ENCODE data around the gene SEC23IP. TPM values are rescaled to one million over a fixed set of nuclear protein-coding genes. Genes with fewer than 3 reads are reported as not detected.

Gene SEC23IP
- total RNA-seq, 3 donors from 2014 or later (not counting 1 experiment from before 2014, with no cell fraction given) = 45.1 to 54.5 (median 49.4) TPM

DNA sequence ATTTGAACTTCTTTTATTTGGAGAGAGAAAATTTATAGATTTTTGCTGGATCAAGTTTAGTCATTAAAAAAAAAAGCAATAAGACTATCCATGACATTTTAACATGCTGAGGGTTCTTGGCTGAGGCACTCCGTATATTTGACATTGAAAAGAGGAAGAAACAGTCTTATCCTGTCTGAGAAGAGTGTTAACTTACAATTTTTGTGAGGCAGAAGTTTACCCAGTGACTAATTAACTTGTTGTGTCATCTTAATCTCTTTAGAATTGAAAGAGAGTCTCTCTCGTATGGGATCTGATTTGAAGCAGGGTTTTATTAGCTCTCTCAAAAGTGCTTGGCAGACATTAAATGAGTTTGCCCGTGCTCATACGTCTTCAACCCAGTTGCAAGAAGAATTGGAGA, 39.3 kb downstream of the SEC23IP start:
- 94% methylated on average over 4 of the region's 4 CpGs for WGBS (ENCODE audit: insufficient coverage)
- no peak for DNase-seq
- H3K27ac Mint-ChIP-seq = no peak overlapping the region
- Histone ChIP-seq H3K9me3 (ENCODE audit: control insufficient read depth, insufficient read depth, low read length) (no peaks in the 10 kb centered on the region), H3K4me3 (ENCODE audit: low read length) (no peak overlapping the region), H3K27ac (ENCODE audit: low read length) (no peak overlapping the region), H3K27me3 (ENCODE audit: control insufficient read depth, insufficient read depth, low read length) (no peaks in the 10 kb centered on the region), H3K36me3 (ENCODE audit: control insufficient read depth, insufficient read depth, low read length) (peaks cover 73% of the 10 kb centered on the region), H3K4me1 (ENCODE audit: control insufficient read depth, insufficient read depth, low read length) (no peaks in the 10 kb centered on the region)
- no peaks in the 10 kb centered on the region for H3K4me1 Mint-ChIP-seq
- no peaks in the 10 kb centered on the region for H3K9me3 Mint-ChIP-seq
- no peaks in the 10 kb centered on the region for H3K27me3 Mint-ChIP-seq (ENCODE audit: low read depth in 2 of 2)
- H3K36me3 Mint-ChIP-seq = peaks cover 26% of the 10 kb centered on the region
- intact Hi-C loops (cut with micrococcal nuclease) = no loop called here
- H3K4me3 Mint-ChIP-seq = no peak overlapping the region
- TF ChIP-seq, protein P1, sequence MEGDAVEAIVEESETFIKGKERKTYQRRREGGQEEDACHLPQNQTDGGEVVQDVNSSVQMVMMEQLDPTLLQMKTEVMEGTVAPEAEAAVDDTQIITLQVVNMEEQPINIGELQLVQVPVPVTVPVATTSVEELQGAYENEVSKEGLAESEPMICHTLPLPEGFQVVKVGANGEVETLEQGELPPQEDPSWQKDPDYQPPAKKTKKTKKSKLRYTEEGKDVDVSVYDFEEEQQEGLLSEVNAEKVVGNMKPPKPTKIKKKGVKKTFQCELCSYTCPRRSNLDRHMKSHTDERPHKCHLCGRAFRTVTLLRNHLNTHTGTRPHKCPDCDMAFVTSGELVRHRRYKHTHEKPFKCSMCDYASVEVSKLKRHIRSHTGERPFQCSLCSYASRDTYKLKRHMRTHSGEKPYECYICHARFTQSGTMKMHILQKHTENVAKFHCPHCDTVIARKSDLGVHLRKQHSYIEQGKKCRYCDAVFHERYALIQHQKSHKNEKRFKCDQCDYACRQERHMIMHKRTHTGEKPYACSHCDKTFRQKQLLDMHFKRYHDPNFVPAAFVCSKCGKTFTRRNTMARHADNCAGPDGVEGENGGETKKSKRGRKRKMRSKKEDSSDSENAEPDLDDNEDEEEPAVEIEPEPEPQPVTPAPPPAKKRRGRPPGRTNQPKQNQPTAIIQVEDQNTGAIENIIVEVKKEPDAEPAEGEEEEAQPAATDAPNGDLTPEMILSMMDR (IDR thresholded peaks at IDR 0.05) = no peak
- ATAC-seq = no peak

GRCh38 chr10:119932631-119933030, 40.1 kb downstream of the SEC23IP start:
- Mint-ChIP-seq H3K4me3 (no peak overlapping the region), H3K36me3 (peaks cover 26% of the 10 kb centered on the region), H3K9me3 (no peaks in the 10 kb centered on the region), H3K27me3 (ENCODE audit: low read depth in 2 of 2) (no peaks in the 10 kb centered on the region), H3K27ac (peak overlapping the region in 1 of 2 donors; percentile 21), H3K4me1 (no peaks in the 10 kb centered on the region)
- 95% methylated on average over 4 of the region's 4 CpGs for whole genome bisulfite sequencing (ENCODE audit: insufficient coverage)
- Histone ChIP-seq H3K9me3 (ENCODE audit: control insufficient read depth, insufficient read depth, low read length) (no peaks in the 10 kb centered on the region), H3K27me3 (ENCODE audit: control insufficient read depth, insufficient read depth, low read length) (no peaks in the 10 kb centered on the region), H3K4me3 (ENCODE audit: low read length) (no peak overlapping the region), H3K4me1 (ENCODE audit: control insufficient read depth, insufficient read depth, low read length) (no peaks in the 10 kb centered on the region), H3K27ac (ENCODE audit: low read length) (no peak overlapping the region), H3K36me3 (ENCODE audit: control insufficient read depth, insufficient read depth, low read length) (peaks cover 66% of the 10 kb centered on the region)
- ATAC-seq = no peak
- TF ChIP-seq, protein P1 (IDR thresholded peaks at IDR 0.05) = no peak
- intact Hi-C loops (cut with micrococcal nuclease) = no loop called here
- no peak for DNase-seq

GRCh38 chr10:119933179-119933578, 40.6 kb downstream of the SEC23IP start:
- peaks cover 67% of the 10 kb centered on the region for H3K36me3 ChIP-seq (ENCODE audit: control insufficient read depth, insufficient read depth, low read length)
- H3K4me3 Mint-ChIP-seq = no peak overlapping the region
- TF ChIP-seq, protein P1 (IDR thresholded peaks at IDR 0.05) = no peak
- H3K27ac Mint-ChIP-seq = no peak overlapping the region
- H3K9me3 ChIP-seq (ENCODE audit: control insufficient read depth, insufficient read depth, low read length) = no peaks in the 10 kb centered on the region
- WGBS (ENCODE audit: insufficient coverage) = no CpG with 5 or more reads among the region's 3 CpGs
- H3K27me3 ChIP-seq (ENCODE audit: control insufficient read depth, insufficient read depth, low read length) = no peaks in the 10 kb centered on the region
- no peak for DNase-seq
- H3K4me1 ChIP-seq (ENCODE audit: control insufficient read depth, insufficient read depth, low read length) = no peaks in the 10 kb centered on the region
- no peak overlapping the region for H3K27ac ChIP-seq (ENCODE audit: low read length)
- intact Hi-C loops (cut with micrococcal nuclease) = no loop called here
- no peaks in the 10 kb centered on the region for H3K9me3 Mint-ChIP-seq
- H3K4me1 Mint-ChIP-seq = no peaks in the 10 kb centered on the region
- H3K27me3 Mint-ChIP-seq (ENCODE audit: low read depth in 2 of 2) = no peaks in the 10 kb centered on the region
- no peak for ATAC-seq
- peaks cover 23% of the 10 kb centered on the region for H3K36me3 Mint-ChIP-seq
- H3K4me3 ChIP-seq (ENCODE audit: low read length) = no peak overlapping the region

DNA sequence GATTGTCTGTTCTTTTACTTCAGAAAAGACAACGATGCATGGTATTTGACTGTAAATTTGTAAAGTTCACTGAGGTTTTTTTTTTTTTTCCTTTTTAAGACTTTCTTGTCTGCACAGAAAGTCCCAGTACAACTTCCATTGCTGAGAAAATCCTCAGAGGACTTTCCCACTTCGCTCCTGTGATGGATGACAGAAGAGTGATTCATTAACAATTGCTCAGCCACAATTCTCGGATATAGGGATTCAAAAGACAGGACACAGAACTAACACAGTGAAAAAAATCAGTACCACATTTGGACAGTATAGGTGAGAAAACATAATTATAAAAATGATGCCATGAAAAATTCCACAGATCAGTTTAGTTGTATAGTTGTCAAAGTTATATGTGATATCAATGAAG, 48.0 kb downstream of the SEC23IP start:
- 100% methylated on average over 2 of the region's 3 CpGs for WGBS (ENCODE audit: insufficient coverage)
- Mint-ChIP-seq H3K4me3 (no peak overlapping the region), H3K9me3 (no peaks in the 10 kb centered on the region), H3K27me3 (ENCODE audit: low read depth in 2 of 2) (no peaks in the 10 kb centered on the region), H3K27ac (no peak overlapping the region), H3K4me1 (no peaks in the 10 kb centered on the region), H3K36me3 (peaks cover 20% of the 10 kb centered on the region)
- no peak overlapping the region for H3K4me3 ChIP-seq (ENCODE audit: low read length)
- TF ChIP-seq, protein P1 (IDR thresholded peaks at IDR 0.05) = no peak
- H3K9me3 ChIP-seq (ENCODE audit: control insufficient read depth, insufficient read depth, low read length) = no peaks in the 10 kb centered on the region
- no peaks in the 10 kb centered on the region for H3K4me1 ChIP-seq (ENCODE audit: control insufficient read depth, insufficient read depth, low read length)
- no peak overlapping the region for H3K27ac ChIP-seq (ENCODE audit: low read length)
- DNase-seq = no peak
- H3K36me3 ChIP-seq (ENCODE audit: control insufficient read depth, insufficient read depth, low read length) = peaks cover 47% of the 10 kb centered on the region
- intact Hi-C loops (cut with micrococcal nuclease) = no loop called here
- no peaks in the 10 kb centered on the region for H3K27me3 ChIP-seq (ENCODE audit: control insufficient read depth, insufficient read depth, low read length)
- no peak for ATAC-seq

Measured in natural killer cell (primary cell).